ENCODE results near the gene GRWD1.

GRWD1 gene

GRCh38 chr19:48445606-48446481 lies at the start of gene GRWD1:
TSS of gene GRWD1 (plus strand) at chr19:48445983. CDS start at chr19:48446006, 23 bp downstream.
- DNase-seq (ENCODE audit: low spot score): peak; percentile 99

GRCh38 chr19:48396016-48396823 lies 49.6 kb upstream of the GRWD1 start:
- DNase-seq (ENCODE audit: low spot score): no peak

- no peak for DNase-seq (ENCODE audit: low spot score)
Measured at GRCh38 chr19:48396824-48397176, 49.0 kb upstream of the GRWD1 start.

- no peak for DNase-seq (ENCODE audit: low spot score)
Measured at GRCh38 chr19:48397263-48398101, 48.3 kb upstream of the GRWD1 start.

GRCh38 chr19:48398102-48398374 lies 47.7 kb upstream of the GRWD1 start:
- no peak for DNase-seq (ENCODE audit: low spot score)

- peak; percentile 83 for DNase-seq (ENCODE audit: low spot score)
Measured at GRCh38 chr19:48398375-48399235, 47.2 kb upstream of the GRWD1 start.

GRCh38 chr19:48400018-48400742 lies 45.6 kb upstream of the GRWD1 start:
- DNase-seq (ENCODE audit: low spot score): no peak

GRCh38 chr19:48401287-48401686 lies 44.5 kb upstream of the GRWD1 start:
- DNase-seq (ENCODE audit: low spot score): no peak

- DNase-seq (ENCODE audit: low spot score): peak; percentile 83
Measured at GRCh38 chr19:48403606-48404005, 42.2 kb upstream of the GRWD1 start.

GRCh38 chr19:48405010-48405659 lies 40.6 kb upstream of the GRWD1 start:
- DNase-seq (ENCODE audit: low spot score): no peak

- no peak for DNase-seq (ENCODE audit: low spot score)
Measured at GRCh38 chr19:48405850-48406249, 39.9 kb upstream of the GRWD1 start.

- no peak for DNase-seq (ENCODE audit: low spot score)
Measured at GRCh38 chr19:48413879-48414587, 31.8 kb upstream of the GRWD1 start.

GRCh38 chr19:48415395-48415794 lies 30.4 kb upstream of the GRWD1 start:
- DNase-seq (ENCODE audit: low spot score): peak; percentile 93

GRCh38 chr19:48415806-48416221 lies 30.0 kb upstream of the GRWD1 start:
- DNase-seq (ENCODE audit: low spot score): no peak

GRCh38 chr19:48417421-48417820 lies 28.4 kb upstream of the GRWD1 start:
- DNase-seq (ENCODE audit: low spot score): no peak

- DNase-seq (ENCODE audit: low spot score): no peak
Measured at GRCh38 chr19:48418317-48419064, 27.3 kb upstream of the GRWD1 start.

- DNase-seq (ENCODE audit: low spot score): peak; percentile 75
Measured at GRCh38 chr19:48419158-48419920, 26.4 kb upstream of the GRWD1 start.

GRCh38 chr19:48421548-48421947 lies 24.2 kb upstream of the GRWD1 start:
- no peak for DNase-seq (ENCODE audit: low spot score)
